Stimulated activated CD8-positive, alpha-beta memory T cell treated with anti-CD3 and anti-CD28 coated beads, Interleukin-4, amount 100 ng/mL, for 48 hours (primary cell): ENCODE data around the gene LRRC1.
A peak's percentile ranks its signal among the peaks of the same experiment; 100 is the strongest.

ENCODE experiments used
- DNase-seq: peaks from one replicate; pipeline ENCODE4 v3.0.0-alpha.2; 2020

LRRC1 gene

DNA sequence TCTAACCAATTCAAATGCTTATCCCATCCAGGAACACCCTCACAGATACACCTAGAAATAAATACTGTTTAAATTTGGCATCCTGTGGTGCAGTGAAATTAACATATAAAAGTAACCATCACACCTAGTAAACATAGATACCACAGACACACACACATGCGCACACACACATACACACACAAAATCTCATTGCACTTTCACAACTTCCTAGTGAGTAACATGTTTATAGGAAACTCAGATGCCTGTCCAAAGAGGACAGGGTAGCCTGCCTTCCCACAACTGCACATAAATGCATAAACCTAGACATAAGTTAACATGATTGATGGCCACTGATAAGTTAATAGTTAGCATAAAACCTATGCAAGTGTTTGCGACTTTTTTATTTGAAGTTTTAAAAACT lies 56.8 kb downstream of the LRRC1 start:
- DNase-seq: no peak

- no peak for DNase-seq
Observed at GRCh38 chr6:53852805-53853204, 58.0 kb downstream of the LRRC1 start.

GRCh38 chr6:53854843-53855567 lies 60.2 kb downstream of the LRRC1 start:
- DNase-seq: no peak

DNA sequence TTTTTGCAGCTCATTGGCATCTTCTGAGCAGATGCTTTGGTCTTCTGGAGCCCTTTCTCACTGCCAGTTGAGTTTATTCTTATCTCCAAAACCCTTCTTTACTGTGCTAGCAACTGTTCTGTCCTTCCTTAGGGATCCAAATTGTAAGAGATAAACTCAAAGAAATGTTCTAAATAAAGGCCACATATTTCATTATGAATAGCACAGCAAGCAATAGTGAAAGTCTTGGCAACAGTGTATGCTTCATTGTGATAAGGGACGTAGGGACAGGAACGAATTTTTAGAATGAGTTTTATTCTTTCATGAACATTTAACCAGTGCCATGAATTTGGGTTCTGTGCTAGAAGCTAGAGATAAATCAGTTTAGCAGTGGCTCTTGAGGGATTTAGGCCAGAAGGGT lies 61.1 kb downstream of the LRRC1 start:
- no peak for DNase-seq

DNA sequence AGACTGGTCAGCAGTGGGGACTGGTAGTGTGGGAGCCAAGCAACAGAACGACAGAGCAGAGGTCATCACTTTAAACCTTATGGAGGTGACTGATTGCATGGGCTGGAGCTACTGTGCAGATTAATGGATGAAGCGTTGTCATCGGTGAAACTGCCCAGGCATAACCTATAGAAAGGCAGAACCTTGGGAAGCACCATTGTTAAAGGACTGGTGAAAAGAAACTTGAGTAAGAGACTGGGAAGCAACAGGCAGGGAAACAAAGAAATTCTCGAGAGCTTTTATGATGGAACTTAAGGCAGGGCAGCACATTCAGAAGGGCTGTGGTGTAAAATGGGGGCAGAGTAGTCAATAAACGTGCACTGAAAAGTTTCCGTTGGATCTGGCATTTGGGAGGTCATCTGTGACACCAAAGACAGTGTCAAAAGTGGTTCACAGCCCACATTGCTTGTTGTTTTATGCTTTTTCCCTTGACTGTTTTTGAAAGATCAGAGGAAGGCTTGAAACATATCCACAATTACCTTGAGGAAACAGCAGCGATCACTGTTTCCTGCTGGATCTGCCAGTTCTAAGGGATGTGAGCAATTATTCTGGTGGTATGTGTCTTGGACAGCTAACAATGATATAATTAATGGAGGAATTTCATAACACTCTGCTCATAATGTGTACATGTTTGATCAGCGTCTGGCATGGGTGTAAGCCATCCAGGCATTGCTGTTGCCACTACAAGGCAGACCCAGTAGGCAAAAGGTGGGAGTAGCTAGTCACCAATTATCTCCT lies 62.7 kb downstream of the LRRC1 start:
- no peak for DNase-seq

DNA sequence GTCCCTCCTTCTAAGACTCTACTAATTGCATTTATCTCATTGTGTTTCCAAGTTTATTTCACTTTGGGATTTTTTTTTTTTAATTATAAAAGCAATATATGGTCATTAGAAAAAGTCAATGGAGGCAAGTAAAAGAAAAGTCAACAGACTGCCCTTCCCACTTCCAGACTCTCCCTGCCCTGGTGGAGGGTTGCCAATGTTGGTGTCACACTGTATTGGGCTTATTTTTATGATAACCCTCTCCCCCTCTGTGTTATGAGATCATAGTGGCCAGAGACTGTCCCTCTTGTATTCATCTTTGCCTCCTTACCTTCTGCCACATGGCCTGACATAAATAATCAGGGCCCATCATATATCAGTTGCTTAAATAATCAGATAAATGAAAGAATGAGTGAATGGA lies 63.4 kb downstream of the LRRC1 start:
- DNase-seq: no peak

DNA sequence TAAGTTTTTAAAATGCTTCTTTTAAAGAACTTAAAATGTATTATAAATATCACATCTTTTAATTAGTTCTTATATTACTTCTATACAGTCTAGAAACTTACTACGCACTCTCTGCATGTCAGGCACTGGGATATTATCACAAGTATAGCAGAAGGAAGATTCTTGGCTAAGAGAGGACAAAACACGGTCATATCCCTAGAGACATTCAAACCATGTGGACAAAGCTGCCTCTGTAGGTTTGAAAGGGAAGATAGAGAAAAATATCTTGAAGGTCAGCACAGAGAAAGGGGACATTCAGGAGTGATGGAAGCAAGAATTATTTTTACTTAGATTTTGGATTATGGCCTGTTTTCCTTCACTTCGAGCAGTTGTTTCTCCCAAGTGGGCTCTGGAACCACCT lies 64.1 kb downstream of the LRRC1 start:
- DNase-seq: no peak

DNA sequence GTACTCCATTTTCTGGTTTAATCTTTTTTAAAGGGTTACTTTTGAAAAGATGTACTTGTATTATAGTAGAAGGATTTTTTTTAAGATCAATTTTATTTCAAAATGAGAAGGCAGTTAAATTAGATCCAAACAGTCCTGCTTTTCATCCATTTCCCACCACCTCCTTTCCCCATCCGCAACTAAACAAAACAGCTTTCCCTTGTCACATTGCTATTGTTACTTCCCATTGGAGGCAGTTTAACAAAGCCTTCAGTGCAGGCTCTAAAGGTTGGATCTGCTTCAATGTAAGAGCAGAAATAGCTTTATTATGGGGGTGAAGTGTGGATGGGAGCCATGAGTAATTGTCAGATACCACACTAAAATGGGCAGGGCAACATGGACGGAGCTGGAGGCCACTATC lies 65.7 kb downstream of the LRRC1 start:
- no peak for DNase-seq

DNA sequence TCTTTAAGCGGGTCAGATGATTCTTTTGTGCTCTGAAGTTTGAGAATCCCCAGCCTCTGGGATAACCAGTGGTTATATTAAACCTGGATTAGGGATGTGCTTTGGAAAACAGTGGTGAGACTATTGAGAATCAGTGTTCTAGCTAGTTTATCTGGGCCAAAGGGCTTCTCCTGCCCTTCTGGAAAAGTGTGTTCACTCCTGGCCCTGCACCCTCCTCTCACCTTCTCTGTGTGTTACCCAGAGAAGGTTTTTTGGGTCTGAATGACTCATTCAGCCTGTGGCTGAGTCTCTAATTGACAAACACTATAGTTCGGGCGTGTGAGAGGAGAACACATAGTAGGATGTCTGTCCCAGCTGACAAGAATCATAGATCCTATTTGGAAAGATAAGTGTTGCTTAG lies 66.7 kb downstream of the LRRC1 start:
- DNase-seq: no peak

DNA sequence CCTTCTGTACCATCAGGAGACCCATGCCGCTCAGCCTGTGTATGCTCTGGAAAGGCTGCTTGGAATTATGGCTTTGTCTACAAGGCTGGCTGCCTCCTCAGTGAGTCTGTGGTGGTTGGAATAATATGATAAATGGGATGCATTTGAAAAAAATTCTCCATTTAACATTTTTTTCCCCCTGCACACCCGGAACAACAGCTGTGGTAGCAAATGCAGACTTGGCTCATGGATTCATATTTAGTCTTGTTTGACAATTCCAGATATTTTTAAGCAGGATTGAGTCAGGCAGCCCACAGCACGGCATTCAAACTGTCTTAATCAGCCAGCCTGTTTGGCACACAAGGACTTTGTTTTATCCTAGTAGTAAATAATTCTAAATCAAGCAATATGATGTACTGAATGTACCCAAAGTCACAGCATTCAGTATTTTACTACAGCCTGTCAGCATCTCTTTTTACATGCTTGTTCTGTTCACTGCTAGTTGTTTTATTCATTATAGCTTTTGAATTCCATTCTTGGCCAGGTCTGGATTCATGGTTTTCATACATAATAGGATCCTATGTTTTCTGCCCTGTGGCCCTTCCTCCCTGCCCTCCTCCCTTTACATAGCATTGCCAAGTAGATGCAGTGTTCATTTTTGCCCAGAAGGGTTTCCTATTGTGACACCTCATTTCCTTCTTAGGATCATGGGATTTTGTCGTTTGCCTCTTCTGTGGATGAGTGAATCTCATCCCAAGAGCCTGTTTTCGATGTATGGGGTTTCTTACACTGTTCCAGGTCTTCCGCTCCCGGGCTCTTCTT lies 68.1 kb downstream of the LRRC1 start:
- no peak for DNase-seq

GRCh38 chr6:53864781-53865180 lies 70.0 kb downstream of the LRRC1 start:
- no peak for DNase-seq

DNA sequence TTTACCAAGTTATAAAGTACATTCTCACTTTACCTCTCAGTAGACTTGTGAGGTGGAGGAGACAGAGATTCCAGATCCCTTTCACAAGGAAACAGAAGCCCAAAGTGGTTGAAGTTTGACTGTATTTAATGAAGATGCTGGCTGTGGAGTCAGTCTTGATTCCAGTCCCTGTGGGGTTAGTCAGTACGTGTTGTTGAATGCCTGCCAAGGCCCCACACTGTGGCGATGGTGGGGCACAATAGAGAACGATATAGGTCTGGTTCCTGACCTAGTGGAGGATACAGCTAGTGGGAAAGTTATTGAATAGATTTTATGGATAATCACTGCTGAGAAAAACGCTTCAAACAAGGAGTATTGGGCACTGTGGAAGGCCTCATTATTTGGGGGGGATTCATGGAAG lies 71.4 kb downstream of the LRRC1 start:
- no peak for DNase-seq

DNA sequence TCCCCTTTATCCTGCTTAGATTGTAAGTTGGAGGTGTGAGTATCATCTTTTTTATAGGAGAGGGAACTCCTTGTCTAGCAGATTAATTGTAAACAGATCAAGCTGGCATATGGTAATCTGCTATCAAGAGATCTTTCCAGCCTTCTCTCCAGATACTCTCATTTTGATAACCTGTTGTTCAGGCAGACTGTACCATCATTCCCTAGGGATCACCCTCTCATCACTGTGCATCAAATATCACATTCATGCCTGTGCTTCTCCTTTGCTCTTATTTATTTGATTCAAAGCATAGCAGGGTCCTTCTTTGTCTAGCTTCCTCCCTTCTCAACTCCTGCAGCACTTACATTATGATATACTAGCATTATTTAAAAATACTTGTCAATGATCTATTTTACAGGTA lies 73.8 kb downstream of the LRRC1 start:
- no peak for DNase-seq

- DNase-seq: no peak
Observed at GRCh38 chr6:53869964-53870363, 75.2 kb downstream of the LRRC1 start.

DNA sequence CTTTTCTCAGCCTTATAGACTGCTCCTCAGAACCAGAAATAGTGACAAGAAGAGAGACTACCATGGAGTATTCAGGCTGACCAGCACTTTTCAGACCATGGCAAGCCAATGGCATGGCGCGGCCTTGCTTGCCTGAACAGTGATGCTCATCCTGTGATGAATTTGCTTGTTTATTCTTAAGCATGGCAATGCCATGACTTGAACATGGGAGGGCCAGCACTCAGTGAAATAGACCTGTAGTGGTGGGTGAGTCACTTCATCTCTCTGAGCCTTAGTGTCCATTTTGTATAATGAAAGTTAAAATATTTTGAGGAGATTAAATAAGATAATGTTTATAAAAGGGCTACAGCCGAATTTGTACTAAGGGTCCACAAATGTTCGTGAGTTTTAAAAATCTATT lies 79.1 kb downstream of the LRRC1 start:
- no peak for DNase-seq

DNA sequence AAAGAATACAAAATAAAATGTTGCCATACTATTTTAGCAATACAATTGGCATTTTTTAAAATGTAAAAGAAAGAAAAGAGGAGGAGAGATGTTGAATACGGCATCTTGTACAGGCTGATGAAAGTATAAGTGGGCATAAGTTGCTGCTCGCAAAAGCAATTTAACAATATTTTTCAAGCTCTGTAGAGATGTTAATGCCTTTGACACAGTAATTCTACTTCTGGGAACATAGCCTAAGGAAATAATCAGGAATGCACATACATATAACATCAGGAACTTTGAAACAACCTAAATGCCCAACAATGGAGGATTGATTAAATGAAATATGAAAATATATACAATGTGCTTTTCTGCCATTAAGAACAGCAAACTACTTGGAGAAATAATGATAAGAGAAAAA lies 80.2 kb downstream of the LRRC1 start:
- no peak for DNase-seq

- DNase-seq: no peak
Observed at GRCh38 chr6:53877151-53877550, 82.3 kb downstream of the LRRC1 start.

- DNase-seq: no peak
Observed at GRCh38 chr6:53878808-53879207, 84.0 kb downstream of the LRRC1 start.

- DNase-seq: no peak
Observed at GRCh38 chr6:53879608-53880007, 84.8 kb downstream of the LRRC1 start.

GRCh38 chr6:53887316-53887715 lies 92.5 kb downstream of the LRRC1 start:
- no peak for DNase-seq

DNA sequence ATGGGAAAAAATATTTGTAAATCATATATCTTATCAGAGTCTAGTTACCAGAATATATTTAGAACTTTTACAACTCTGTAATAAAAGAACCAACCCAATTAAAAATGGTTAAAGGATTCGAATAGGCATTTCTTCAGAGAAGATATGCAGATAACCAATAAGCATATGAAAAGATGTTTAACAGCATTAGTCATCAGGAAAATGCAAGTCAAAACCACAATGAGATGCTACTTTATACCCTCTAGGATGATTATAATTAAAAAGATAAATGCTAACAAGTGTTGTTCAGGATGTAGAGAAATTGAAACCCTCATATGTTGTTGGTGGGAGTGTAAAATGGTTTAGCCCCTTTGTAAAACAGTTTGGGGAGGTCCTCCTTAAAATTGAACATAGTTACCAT lies 94.1 kb downstream of the LRRC1 start:
- DNase-seq: no peak

DNA sequence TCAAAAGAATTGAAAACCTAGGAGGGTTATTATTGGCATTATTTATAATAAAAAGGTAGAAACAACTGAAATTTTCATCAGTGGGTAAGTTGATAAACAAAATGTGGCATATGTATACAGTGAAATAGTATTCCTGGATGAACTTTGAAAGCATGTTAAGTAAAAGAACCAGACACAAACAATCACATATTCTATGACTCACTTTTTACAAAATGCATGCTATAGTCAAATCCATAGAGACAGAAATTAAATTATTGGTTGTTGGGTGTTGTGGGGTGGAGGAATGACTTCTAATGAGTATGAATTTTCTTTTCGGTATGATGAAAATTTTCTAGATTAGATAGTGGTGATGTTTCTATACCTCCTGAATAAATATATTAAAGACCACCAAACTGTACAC lies 94.6 kb downstream of the LRRC1 start:
- no peak for DNase-seq

- DNase-seq: no peak
Observed at GRCh38 chr6:53892707-53893106, 97.9 kb downstream of the LRRC1 start.

DNA sequence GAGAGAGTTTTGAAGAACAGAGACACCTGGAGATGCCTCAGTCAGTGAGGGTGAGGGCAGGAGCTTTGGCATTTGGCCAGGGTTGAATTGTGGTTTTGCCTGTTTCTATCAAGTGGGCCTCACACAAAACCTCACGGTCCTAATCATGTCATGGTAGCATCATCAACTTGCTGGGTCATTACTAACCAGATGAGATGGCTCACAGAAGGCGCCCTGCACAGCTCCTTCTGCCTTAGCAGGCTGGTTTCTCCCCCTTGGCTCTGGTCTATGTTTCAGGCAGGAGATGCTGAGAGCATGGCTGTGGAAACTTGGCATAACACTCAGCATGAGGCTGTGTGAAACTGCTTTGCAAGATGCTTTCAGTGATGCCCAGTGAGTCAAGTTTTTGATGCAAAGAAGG lies 99.3 kb downstream of the LRRC1 start:
- DNase-seq: peak; percentile 80
